ENCODE data around the gene LRRTM1. TPM values are rescaled to one million over a fixed set of nuclear protein-coding genes. Genes with fewer than 3 reads are reported as not detected.

LRRTM1 gene
- total RNA-seq (2014; rRNA removed; shearing (Covaris generic)), result not detected in 2 replicates

GRCh38 chr2:80303909-80304837, at the start of gene LRRTM1:
LRRTM1 (minus strand) TSS chr2:80304752; CDS start chr2:80303819, 933 bp downstream.
- no peak for DNase-seq (ENCODE audit: low read depth)

GRCh38 chr2:80351231-80351630, 46.7 kb upstream of the LRRTM1 start:
- no peak for DNase-seq (ENCODE audit: low read depth)

- DNase-seq (ENCODE audit: low read depth), result no peak
Measured at GRCh38 chr2:80348953-80349352, 44.4 kb upstream of the LRRTM1 start.

GRCh38 chr2:80348078-80348477, 43.5 kb upstream of the LRRTM1 start:
- DNase-seq (ENCODE audit: low read depth), result no peak

- DNase-seq (ENCODE audit: low read depth), result no peak
Measured at GRCh38 chr2:80340022-80340421, 35.5 kb upstream of the LRRTM1 start.

- DNase-seq (ENCODE audit: low read depth), result no peak
Measured at GRCh38 chr2:80338794-80339193, 34.2 kb upstream of the LRRTM1 start.

GRCh38 chr2:80335411-80335810, 30.9 kb upstream of the LRRTM1 start:
- DNase-seq (ENCODE audit: low read depth), result no peak

GRCh38 chr2:80333886-80334285, 29.3 kb upstream of the LRRTM1 start:
- DNase-seq (ENCODE audit: low read depth), result no peak

GRCh38 chr2:80330527-80331450, 26.2 kb upstream of the LRRTM1 start:
- no peak for DNase-seq (ENCODE audit: low read depth)

- no peak for DNase-seq (ENCODE audit: low read depth)
Measured at GRCh38 chr2:80329491-80329890, 24.9 kb upstream of the LRRTM1 start.

- DNase-seq (ENCODE audit: low read depth), result no peak
Measured at GRCh38 chr2:80328159-80328571, 23.6 kb upstream of the LRRTM1 start.

GRCh38 chr2:80326861-80327260, 22.3 kb upstream of the LRRTM1 start:
- DNase-seq (ENCODE audit: low read depth), result no peak

- DNase-seq (ENCODE audit: low read depth), result no peak
Measured at GRCh38 chr2:80326214-80326613, 21.7 kb upstream of the LRRTM1 start.

- DNase-seq (ENCODE audit: low read depth), result no peak
Measured at GRCh38 chr2:80324525-80324924, 20.0 kb upstream of the LRRTM1 start.

- DNase-seq (ENCODE audit: low read depth), result no peak
Measured at GRCh38 chr2:80323610-80324009, 19.1 kb upstream of the LRRTM1 start.

GRCh38 chr2:80322958-80323357, 18.4 kb upstream of the LRRTM1 start:
- no peak for DNase-seq (ENCODE audit: low read depth)

GRCh38 chr2:80322311-80322920, 17.9 kb upstream of the LRRTM1 start:
- DNase-seq (ENCODE audit: low read depth), result no peak

GRCh38 chr2:80312282-80312839, 7.8 kb upstream of the LRRTM1 start:
- DNase-seq (ENCODE audit: low read depth), result no peak

- DNase-seq (ENCODE audit: low read depth), result no peak
Measured at GRCh38 chr2:80311304-80311703, 6.8 kb upstream of the LRRTM1 start.

GRCh38 chr2:80303006-80303908, 1.3 kb downstream of the LRRTM1 start:
- DNase-seq (ENCODE audit: low read depth), result no peak
